ENCODE data around the gene ARHGEF38.

GRCh38 chr4:105526656-105527055, 25.8 kb upstream of the ARHGEF38 start:
- TF ChIP-seq FOXM1 (IDR thresholded peaks at IDR 0.05; ENCODE audit: borderline replicate concordance, low read depth) (no peak), EP300 (IDR thresholded peaks at IDR 0.05; ENCODE audit: borderline replicate concordance) (no peak), TAF1 (IDR thresholded peaks at IDR 0.05; ENCODE audit: low read depth) (no peak), CREB1 (IDR thresholded peaks at IDR 0.05; ENCODE audit: low read depth) (no peak), EGR1 (IDR thresholded peaks at IDR 0.05) (no peak), CEBPB (IDR thresholded peaks at IDR 0.05) (no peak), YY1 (IDR thresholded peaks at IDR 0.05; ENCODE audit: low read depth) (no peak), RAD21 (IDR thresholded peaks at IDR 0.05; ENCODE audit: low read depth) (no peak), REST (IDR thresholded peaks at IDR 0.05; ENCODE audit: low read depth) (no peak)
